Measurements from ENCODE around the gene DCTD. TPM values are rescaled to one million over a fixed set of nuclear protein-coding genes. Genes with fewer than 3 reads are reported as not detected.

DCTD gene
- total and polyA plus RNA-seq, 4 donors: 36.9 to 52.9 (median 44.7) TPM

DNA sequence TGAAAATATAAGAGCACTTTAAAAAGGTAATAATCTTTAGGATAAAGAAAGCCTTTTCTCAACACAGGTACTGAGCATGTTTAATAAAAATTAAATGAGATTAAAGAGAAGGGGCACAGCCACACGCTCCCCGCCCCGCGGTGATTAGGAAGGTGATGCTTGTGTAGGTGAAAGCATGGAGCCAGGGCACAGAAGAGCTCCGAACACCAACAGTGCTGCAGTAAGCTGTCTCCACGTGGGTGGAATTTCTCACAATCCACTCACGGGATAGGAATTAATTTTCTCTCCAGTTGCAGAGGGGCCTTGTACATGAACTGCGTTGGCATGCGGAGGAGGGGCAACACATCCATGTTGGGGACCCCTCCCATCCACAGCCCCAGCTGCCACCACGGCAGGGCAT, 27.0 kb downstream of the DCTD start:
- H3K27ac ChIP-seq (ENCODE audit: low read depth in 1 of 2, low read length in 2 of 2): no peak overlapping the region
- no peaks in the 10 kb centered on the region for H3K27me3 ChIP-seq (ENCODE audit: control insufficient read depth in 4 of 4, insufficient read depth in 4 of 4, low read length in 3 of 4)
- TF ChIP-seq JUND (IDR thresholded peaks at IDR 0.05): no peak
- TF ChIP-seq SP1 (IDR thresholded peaks at IDR 0.05): no peak
- TF ChIP-seq, protein P1, sequence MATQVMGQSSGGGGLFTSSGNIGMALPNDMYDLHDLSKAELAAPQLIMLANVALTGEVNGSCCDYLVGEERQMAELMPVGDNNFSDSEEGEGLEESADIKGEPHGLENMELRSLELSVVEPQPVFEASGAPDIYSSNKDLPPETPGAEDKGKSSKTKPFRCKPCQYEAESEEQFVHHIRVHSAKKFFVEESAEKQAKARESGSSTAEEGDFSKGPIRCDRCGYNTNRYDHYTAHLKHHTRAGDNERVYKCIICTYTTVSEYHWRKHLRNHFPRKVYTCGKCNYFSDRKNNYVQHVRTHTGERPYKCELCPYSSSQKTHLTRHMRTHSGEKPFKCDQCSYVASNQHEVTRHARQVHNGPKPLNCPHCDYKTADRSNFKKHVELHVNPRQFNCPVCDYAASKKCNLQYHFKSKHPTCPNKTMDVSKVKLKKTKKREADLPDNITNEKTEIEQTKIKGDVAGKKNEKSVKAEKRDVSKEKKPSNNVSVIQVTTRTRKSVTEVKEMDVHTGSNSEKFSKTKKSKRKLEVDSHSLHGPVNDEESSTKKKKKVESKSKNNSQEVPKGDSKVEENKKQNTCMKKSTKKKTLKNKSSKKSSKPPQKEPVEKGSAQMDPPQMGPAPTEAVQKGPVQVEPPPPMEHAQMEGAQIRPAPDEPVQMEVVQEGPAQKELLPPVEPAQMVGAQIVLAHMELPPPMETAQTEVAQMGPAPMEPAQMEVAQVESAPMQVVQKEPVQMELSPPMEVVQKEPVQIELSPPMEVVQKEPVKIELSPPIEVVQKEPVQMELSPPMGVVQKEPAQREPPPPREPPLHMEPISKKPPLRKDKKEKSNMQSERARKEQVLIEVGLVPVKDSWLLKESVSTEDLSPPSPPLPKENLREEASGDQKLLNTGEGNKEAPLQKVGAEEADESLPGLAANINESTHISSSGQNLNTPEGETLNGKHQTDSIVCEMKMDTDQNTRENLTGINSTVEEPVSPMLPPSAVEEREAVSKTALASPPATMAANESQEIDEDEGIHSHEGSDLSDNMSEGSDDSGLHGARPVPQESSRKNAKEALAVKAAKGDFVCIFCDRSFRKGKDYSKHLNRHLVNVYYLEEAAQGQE (IDR thresholded peaks at IDR 0.05): no peak
- TF ChIP-seq HNF4A (conservative IDR thresholded peaks at IDR 0.05): no peak
- TF ChIP-seq FOXA2 (IDR thresholded peaks at IDR 0.05): no peak
- TF ChIP-seq, protein P2, sequence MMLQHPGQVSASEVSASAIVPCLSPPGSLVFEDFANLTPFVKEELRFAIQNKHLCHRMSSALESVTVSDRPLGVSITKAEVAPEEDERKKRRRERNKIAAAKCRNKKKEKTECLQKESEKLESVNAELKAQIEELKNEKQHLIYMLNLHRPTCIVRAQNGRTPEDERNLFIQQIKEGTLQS (IDR thresholded peaks at IDR 0.05): no peak
- TF ChIP-seq NR2F2 (IDR thresholded peaks at IDR 0.05): no peak
- H3K4me3 ChIP-seq (ENCODE audit: low read depth in 1 of 3, low read length in 3 of 3): no peak overlapping the region
- 87% methylated on average over 10 of the region's 10 CpGs for WGBS
- H3K4me1 ChIP-seq (ENCODE audit: control insufficient read depth in 4 of 4, insufficient read depth in 4 of 4, low read length in 3 of 4): peaks cover 2 to 8% (median 5%) of the 10 kb centered on the region in 4 donors
- no peak for DNase-seq (ENCODE audit: low spot score)
- H3K9me3 ChIP-seq (ENCODE audit: control insufficient read depth in 4 of 4, low read length in 3 of 4): peaks cover 0 to 3% (median 0%) of the 10 kb centered on the region in 4 donors
- H3K9ac ChIP-seq (ENCODE audit: low read depth in 1 of 2, low read length in 2 of 2): no peak overlapping the region
- H3K36me3 ChIP-seq (ENCODE audit: control insufficient read depth in 4 of 4, insufficient read depth in 3 of 4, low read depth in 1 of 4, low read length in 3 of 4): peaks cover 13 to 61% (median 45%) of the 10 kb centered on the region in 4 donors

DNA sequence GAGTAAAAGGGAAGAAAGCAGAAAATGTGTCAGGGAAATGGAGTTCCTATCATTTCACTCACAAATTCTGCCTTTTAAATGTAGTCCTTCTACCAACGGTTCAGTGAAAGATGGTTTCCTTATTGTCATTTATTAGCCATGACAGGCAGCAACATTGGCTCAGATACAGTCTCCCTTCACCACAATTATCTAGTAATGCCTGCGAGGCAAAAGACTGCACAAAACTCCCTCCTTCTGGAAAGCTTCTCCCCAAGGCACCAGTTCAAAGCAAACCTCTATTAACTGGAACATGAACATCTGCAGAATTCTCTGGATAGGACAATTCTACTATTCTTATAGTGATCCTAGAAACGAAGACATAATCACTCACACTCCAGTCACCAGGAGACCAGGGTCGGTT, 28.3 kb downstream of the DCTD start:
- Histone ChIP-seq H3K9me3 (ENCODE audit: control insufficient read depth in 4 of 4, low read length in 3 of 4) (peaks cover 0 to 10% (median 2%) of the 10 kb centered on the region in 4 donors), H3K4me3 (ENCODE audit: low read depth in 1 of 3, low read length in 3 of 3) (no peak overlapping the region), H3K27ac (ENCODE audit: low read depth in 1 of 2, low read length in 2 of 2) (no peak overlapping the region), H3K27me3 (ENCODE audit: control insufficient read depth in 4 of 4, insufficient read depth in 4 of 4, low read length in 3 of 4) (no peaks in the 10 kb centered on the region), H3K36me3 (ENCODE audit: control insufficient read depth in 4 of 4, insufficient read depth in 3 of 4, low read depth in 1 of 4, low read length in 3 of 4) (peaks cover 14 to 63% (median 48%) of the 10 kb centered on the region in 4 donors), H3K9ac (ENCODE audit: low read depth in 1 of 2, low read length in 2 of 2) (no peak overlapping the region), H3K4me1 (ENCODE audit: control insufficient read depth in 4 of 4, insufficient read depth in 4 of 4, low read length in 3 of 4) (no peaks in the 10 kb centered on the region)
- no peak for DNase-seq (ENCODE audit: low spot score)
- WGBS: 71% methylated on average over 4 of the region's 4 CpGs
- TF ChIP-seq NR2F2 (IDR thresholded peaks at IDR 0.05) (no peak), YY1 (IDR thresholded peaks at IDR 0.05) (no peak), HNF4G (IDR thresholded peaks at IDR 0.05) (no peak), GABPA (IDR thresholded peaks at IDR 0.05 in 1 of 2, conservative IDR thresholded peaks at IDR 0.05 in 1 of 2) (no peak), EGR1 (IDR thresholded peaks at IDR 0.05; ENCODE audit: low read depth in 2 of 2) (no peak), SP1 (IDR thresholded peaks at IDR 0.05) (no peak), HNF4A (conservative IDR thresholded peaks at IDR 0.05) (no peak), JUND (IDR thresholded peaks at IDR 0.05) (no peak), FOXA1 (IDR thresholded peaks at IDR 0.05) (no peak), TAF1 (conservative IDR thresholded peaks at IDR 0.05) (no peak), RAD21 (IDR thresholded peaks at IDR 0.05) (no peak), RXRA (IDR thresholded peaks at IDR 0.05) (no peak), FOXA2 (IDR thresholded peaks at IDR 0.05) (no peak)
- TF ChIP-seq, protein P3, sequence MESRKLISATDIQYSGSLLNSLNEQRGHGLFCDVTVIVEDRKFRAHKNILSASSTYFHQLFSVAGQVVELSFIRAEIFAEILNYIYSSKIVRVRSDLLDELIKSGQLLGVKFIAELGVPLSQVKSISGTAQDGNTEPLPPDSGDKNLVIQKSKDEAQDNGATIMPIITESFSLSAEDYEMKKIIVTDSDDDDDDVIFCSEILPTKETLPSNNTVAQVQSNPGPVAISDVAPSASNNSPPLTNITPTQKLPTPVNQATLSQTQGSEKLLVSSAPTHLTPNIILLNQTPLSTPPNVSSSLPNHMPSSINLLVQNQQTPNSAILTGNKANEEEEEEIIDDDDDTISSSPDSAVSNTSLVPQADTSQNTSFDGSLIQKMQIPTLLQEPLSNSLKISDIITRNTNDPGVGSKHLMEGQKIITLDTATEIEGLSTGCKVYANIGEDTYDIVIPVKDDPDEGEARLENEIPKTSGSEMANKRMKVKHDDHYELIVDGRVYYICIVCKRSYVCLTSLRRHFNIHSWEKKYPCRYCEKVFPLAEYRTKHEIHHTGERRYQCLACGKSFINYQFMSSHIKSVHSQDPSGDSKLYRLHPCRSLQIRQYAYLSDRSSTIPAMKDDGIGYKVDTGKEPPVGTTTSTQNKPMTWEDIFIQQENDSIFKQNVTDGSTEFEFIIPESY (IDR thresholded peaks at IDR 0.05): no peak
- TF ChIP-seq, protein P2 (IDR thresholded peaks at IDR 0.05): no peak
- TF ChIP-seq, protein P4, sequence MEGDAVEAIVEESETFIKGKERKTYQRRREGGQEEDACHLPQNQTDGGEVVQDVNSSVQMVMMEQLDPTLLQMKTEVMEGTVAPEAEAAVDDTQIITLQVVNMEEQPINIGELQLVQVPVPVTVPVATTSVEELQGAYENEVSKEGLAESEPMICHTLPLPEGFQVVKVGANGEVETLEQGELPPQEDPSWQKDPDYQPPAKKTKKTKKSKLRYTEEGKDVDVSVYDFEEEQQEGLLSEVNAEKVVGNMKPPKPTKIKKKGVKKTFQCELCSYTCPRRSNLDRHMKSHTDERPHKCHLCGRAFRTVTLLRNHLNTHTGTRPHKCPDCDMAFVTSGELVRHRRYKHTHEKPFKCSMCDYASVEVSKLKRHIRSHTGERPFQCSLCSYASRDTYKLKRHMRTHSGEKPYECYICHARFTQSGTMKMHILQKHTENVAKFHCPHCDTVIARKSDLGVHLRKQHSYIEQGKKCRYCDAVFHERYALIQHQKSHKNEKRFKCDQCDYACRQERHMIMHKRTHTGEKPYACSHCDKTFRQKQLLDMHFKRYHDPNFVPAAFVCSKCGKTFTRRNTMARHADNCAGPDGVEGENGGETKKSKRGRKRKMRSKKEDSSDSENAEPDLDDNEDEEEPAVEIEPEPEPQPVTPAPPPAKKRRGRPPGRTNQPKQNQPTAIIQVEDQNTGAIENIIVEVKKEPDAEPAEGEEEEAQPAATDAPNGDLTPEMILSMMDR (IDR thresholded peaks at IDR 0.05; ENCODE audit: low read depth, low read length, missing input control): no peak

Data from liver (tissue), 9 donors.